HepG2 (cell line): Measurements from ENCODE around the gene NAP1L4. TPM values are rescaled to one million over a fixed set of nuclear protein-coding genes. Genes with fewer than 3 reads are reported as not detected.
A peak's percentile ranks its signal among the peaks of the same experiment; 100 is the strongest.

Experiments used
- CBX5 ChIP-seq: sonication (generic); formaldehyde crosslinking; IDR thresholded peaks from 2 replicates; pipeline ENCODE4 v1.4.0; 2020; ENCODE audit warnings: missing genetic modification reagents, borderline replicate concordance
- HOXA3 ChIP-seq: sonication (generic); formaldehyde crosslinking; IDR thresholded peaks from 2 replicates; pipeline ENCODE4 v1.5.0; 2020; ENCODE audit warnings: missing genetic modification reagents
- ZSCAN21 ChIP-seq: sonication (generic); formaldehyde crosslinking; IDR thresholded peaks from 2 replicates; pipeline ENCODE4 v1.8.0; 2022; ENCODE audit warnings: mild to moderate bottlenecking, missing genetic modification reagents, moderate library complexity, borderline replicate concordance
- polyA plus RNA-seq, 8 experiments: library from polyadenylated mRNA; depleted of rRNA in 3 of 8; stranded (reverse) in 7 of 8; unstranded in 1 of 8; fragments of >200 nt; fragmentation: Illumina TruSeq in 4 of 8; extraction: Trizol in 4 of 8; gene quantifications; 2 replicates each; pipeline versions ENCODE4 v1.2.1 to v1.2.3, GENCODE V29; 2011 to 2016; ENCODE audit warnings: low read depth in 4 of 8, missing spikeins in 1 of 8, mixed read lengths in 1 of 8; ENCODE audit not compliant: insufficient read depth in 1 of 8
- total RNA-seq, 5 experiments: library from RNA; depleted of rRNA; stranded (reverse); fragments of >200 nt; fragmentation: Illumina TruSeq; extraction: Trizol; gene quantifications; 2 replicates each; pipeline ENCODE4 v1.2.3, GENCODE V29; 2016; ENCODE audit warnings: low read depth in 1 of 5
- TF ChIP-seq, protein P1 (sequence below): sonication (generic); formaldehyde crosslinking; IDR thresholded peaks from 2 replicates; pipeline ENCODE4 v1.8.0; 2022; ENCODE audit warnings: low read depth, missing genetic modification reagents
- TF ChIP-seq, protein P2 (sequence below): sonication (generic); formaldehyde crosslinking; IDR thresholded peaks from 2 replicates; pipeline ENCODE4 v1.4.0; 2020; ENCODE audit warnings: missing genetic modification reagents
- TF ChIP-seq, protein P3 (sequence below), 2 experiments: sonication (generic) in 1 of 2; formaldehyde crosslinking in 1 of 2; IDR thresholded peaks; 2 replicates each; pipeline versions ENCODE4 v1.6.1 to v1.9.0; 2014 to 2022; ENCODE audit warnings: antibody characterized with exemption in 1 of 2, borderline replicate concordance in 1 of 2, inconsistent platforms in 1 of 2, low read depth in 1 of 2, missing genetic modification reagents in 1 of 2

Gene NAP1L4
- total and polyA plus RNA-seq, 2 of the 13 experiments (the other 11 are each of a cell fraction or from before 2014, with no cell fraction given) = 64.0 to 186 TPM

DNA sequence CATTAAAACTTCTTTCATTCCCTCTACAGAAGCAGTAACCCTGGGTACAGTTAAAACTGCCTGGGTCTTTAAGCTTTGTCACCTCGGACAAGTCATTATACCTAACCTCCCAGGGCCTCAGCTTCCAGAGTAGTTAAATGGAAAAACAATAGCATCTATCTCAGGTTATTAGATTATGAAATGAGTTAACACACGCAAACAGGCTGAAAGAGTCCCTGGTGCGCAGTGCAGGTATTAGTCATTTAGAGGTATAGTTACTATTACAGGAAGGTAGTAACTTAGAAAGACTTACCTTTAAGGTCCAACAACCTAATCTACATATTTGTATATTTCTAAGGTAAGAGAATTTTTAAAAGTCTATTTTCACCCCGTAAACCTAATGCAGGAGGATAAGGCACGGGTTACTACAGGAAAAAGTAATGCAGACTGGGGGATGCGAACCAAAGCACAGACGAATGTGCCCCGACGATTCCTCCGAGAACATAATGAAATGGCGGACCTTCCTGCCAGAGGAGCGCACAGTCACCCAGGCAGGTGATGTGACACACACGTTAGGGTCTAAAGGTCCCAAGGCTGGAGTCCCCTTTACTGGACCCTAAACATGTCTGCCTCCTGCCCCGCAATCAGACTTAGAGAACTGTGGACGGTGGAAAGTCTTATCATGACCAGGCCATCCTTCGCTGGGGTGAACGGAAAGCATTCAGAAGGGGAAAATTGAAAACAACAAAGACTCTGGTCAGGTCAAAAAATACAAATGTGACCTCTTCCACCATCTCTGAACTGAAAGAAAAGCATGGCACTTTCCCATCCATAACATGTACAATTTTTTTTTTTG is 1.3 kb downstream of the NAP1L4 start (continued):
- TF ChIP-seq ZSCAN21 (CRISPR knock-in tag) (0 out of 2 replicates have a peak, but pooled peaks have one; percentile 1), HOXA3 (CRISPR knock-in tag) (peak; percentile 52; the same call in 1 of the 2 replicates), CBX5 (CRISPR knock-in tag) (no peak)
- TF ChIP-seq, protein P1, sequence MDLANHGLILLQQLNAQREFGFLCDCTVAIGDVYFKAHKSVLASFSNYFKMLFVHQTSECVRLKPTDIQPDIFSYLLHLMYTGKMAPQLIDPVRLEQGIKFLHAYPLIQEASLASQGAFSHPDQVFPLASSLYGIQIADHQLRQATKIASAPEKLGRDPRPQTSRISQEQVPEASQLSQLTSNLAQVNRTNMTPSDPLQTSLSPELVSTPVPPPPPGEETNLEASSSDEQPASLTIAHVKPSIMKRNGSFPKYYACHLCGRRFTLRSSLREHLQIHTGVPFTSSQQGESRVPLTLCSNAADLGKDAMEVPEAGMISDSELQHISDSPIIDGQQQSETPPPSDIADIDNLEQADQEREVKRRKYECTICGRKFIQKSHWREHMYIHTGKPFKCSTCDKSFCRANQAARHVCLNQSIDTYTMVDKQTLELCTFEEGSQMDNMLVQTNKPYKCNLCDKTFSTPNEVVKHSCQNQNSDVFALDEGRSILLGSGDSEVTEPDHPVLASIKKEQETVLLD (CRISPR knock-in tag) = no peak
- TF ChIP-seq, protein P2, sequence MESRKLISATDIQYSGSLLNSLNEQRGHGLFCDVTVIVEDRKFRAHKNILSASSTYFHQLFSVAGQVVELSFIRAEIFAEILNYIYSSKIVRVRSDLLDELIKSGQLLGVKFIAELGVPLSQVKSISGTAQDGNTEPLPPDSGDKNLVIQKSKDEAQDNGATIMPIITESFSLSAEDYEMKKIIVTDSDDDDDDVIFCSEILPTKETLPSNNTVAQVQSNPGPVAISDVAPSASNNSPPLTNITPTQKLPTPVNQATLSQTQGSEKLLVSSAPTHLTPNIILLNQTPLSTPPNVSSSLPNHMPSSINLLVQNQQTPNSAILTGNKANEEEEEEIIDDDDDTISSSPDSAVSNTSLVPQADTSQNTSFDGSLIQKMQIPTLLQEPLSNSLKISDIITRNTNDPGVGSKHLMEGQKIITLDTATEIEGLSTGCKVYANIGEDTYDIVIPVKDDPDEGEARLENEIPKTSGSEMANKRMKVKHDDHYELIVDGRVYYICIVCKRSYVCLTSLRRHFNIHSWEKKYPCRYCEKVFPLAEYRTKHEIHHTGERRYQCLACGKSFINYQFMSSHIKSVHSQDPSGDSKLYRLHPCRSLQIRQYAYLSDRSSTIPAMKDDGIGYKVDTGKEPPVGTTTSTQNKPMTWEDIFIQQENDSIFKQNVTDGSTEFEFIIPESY (CRISPR knock-in tag) = no peak
- TF ChIP-seq, protein P3, sequence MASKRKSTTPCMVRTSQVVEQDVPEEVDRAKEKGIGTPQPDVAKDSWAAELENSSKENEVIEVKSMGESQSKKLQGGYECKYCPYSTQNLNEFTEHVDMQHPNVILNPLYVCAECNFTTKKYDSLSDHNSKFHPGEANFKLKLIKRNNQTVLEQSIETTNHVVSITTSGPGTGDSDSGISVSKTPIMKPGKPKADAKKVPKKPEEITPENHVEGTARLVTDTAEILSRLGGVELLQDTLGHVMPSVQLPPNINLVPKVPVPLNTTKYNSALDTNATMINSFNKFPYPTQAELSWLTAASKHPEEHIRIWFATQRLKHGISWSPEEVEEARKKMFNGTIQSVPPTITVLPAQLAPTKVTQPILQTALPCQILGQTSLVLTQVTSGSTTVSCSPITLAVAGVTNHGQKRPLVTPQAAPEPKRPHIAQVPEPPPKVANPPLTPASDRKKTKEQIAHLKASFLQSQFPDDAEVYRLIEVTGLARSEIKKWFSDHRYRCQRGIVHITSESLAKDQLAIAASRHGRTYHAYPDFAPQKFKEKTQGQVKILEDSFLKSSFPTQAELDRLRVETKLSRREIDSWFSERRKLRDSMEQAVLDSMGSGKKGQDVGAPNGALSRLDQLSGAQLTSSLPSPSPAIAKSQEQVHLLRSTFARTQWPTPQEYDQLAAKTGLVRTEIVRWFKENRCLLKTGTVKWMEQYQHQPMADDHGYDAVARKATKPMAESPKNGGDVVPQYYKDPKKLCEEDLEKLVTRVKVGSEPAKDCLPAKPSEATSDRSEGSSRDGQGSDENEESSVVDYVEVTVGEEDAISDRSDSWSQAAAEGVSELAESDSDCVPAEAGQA (IDR thresholded peaks at IDR 0.05; ENCODE audit: low read depth) = peak; percentile 33; the same call in 1 of the 2 replicates
- TF ChIP-seq, protein P3 (CRISPR knock-in tag; IDR thresholded peaks at IDR 0.05; ENCODE audit: borderline replicate concordance) = no peak
